DMS53 treated with DMSO at 0.1 percent for 48 hours (cell line): ENCODE measurements around the gene TMC1.
A peak's percentile ranks its signal among the peaks of the same experiment; 100 is the strongest.
"Not testable (repeated sequence)": the region's sequence is repeated elsewhere in the genome, so short reads cannot be mapped to it uniquely, and the experiment has no call there.

Experiments
- DNase-seq: peaks from one replicate; lab custom pipeline; 2025; ENCODE audit not compliant: unreplicated experiment; lab: John Stamatoyannopoulos, UW

TMC1 gene

GRCh38 chr9:72858089-72858912, 336.9 kb downstream of the TMC1 start:
- no peak for DNase-seq

GRCh38 chr9:72862788-72863187, 341.4 kb downstream of the TMC1 start:
- not testable (repeated sequence) for DNase-seq

GRCh38 chr9:72863456-72864094, 342.2 kb downstream of the TMC1 start:
- no peak for DNase-seq

- DNase-seq = no peak
Measured at GRCh38 chr9:72864327-72864726, 342.9 kb downstream of the TMC1 start.

GRCh38 chr9:72871685-72872084, 350.3 kb downstream of the TMC1 start:
- peak; percentile 4 for DNase-seq

- DNase-seq = peak; percentile 59
Measured at GRCh38 chr9:72872718-72873117, 351.3 kb downstream of the TMC1 start.

- DNase-seq = no peak
Measured at GRCh38 chr9:72873456-72873855, 352.0 kb downstream of the TMC1 start.

- DNase-seq = no peak
Measured at GRCh38 chr9:72874344-72874743, 352.9 kb downstream of the TMC1 start.

- no peak for DNase-seq
Measured at GRCh38 chr9:72875221-72875620, 353.8 kb downstream of the TMC1 start.

GRCh38 chr9:72880821-72881220, 359.4 kb downstream of the TMC1 start:
- no peak for DNase-seq

- no peak for DNase-seq
Measured at GRCh38 chr9:72882117-72882775, 360.8 kb downstream of the TMC1 start.

- no peak for DNase-seq
Measured at GRCh38 chr9:72883875-72884274, 362.5 kb downstream of the TMC1 start.

- no peak for DNase-seq
Measured at GRCh38 chr9:72884508-72884907, 363.1 kb downstream of the TMC1 start.
